ENCODE data around the gene CAMSAP3.

GRCh38 chr19:7564866-7565265 lies 30.8 kb upstream of the CAMSAP3 start:
- TF ChIP-seq CTCF (IDR thresholded peaks at IDR 0.05) (no peak), POLR2AphosphoS5 (IDR thresholded peaks at IDR 0.05) (no peak)
